NT2/D1 (cell line): ENCODE measurements around the gene RSRC1.

ENCODE experiments used
- SUZ12 ChIP-seq: IDR thresholded peaks from 2 replicates; pipeline ENCODE4 v1.6.1; 2011; ENCODE audit not compliant: insufficient read length, insufficient read depth; ENCODE audit errors: extremely low read depth
- YY1 ChIP-seq: IDR thresholded peaks from 2 replicates; pipeline ENCODE4 v1.6.1; 2011; ENCODE audit not compliant: insufficient read length, insufficient read depth
- ZNF274 ChIP-seq: IDR thresholded peaks from 2 replicates; pipeline ENCODE4 v1.6.1; 2011; ENCODE audit warnings: mild to moderate bottlenecking, low read depth, low read length

DNA sequence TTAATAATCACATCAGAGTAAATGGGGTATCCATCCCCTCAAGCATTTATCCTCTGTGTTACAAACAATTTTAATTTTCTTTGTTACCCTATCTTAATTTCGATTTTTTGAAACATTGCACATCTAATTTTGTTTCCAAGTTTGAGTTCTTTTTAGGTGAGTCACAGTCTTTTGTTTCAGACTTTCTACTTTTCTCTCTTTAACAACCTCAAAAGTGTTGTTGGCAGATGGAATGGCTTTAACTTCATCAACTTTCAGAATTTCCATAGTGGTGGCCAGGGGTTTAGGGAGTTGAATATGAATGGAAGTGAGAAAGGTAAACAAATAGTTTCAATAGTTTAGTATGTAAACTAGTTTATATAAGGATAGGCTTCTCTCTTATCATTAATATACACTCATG is 238.1 kb downstream of the RSRC1 start:
- TF ChIP-seq YY1, result no peak
- no peak for TF ChIP-seq SUZ12
- TF ChIP-seq ZNF274, result no peak
